ENCODE measurements around the gene CNBD2.
"Not testable (repeated sequence)": the region's sequence is repeated elsewhere in the genome, so short reads cannot be mapped to it uniquely, and the experiment has no call there.

The CNBD2 gene

DNA sequence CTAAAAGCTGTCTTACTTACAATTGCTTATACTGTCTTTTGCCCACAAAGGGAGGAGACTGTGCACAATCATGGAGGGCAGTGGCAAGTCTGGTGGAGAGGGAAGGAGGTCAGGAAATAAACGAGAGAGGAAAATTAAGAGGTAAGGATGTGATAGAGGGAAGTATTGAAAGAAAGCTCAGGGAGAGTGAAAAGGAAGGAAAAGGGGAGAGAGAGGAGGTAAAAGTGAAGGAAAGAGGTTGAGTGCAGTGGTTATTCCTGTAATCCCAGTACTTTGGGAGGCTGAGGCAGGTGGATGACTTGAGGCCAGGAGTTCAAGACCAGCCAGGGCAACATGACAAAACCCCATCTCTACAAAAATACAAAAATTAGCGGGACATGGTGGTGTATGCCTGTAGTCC is 103.5 kb downstream of the CNBD2 start:
- H4K8ac ChIP-seq (ENCODE audit: low read depth, low read length), result no peak overlapping the region
- no peak overlapping the region for H2BK15ac ChIP-seq (ENCODE audit: low read length)
- DNase-seq (ENCODE audit: low spot score), result no peak
- WGBS, 2 donors (ENCODE audit: extremely low coverage in 2 of 2, insufficient read length in 2 of 2, insufficient replicate concordance in 1 of 2), result 100% methylated on average over 1 of the region's 2 CpGs
- H3K27ac ChIP-seq (replicated peaks; ENCODE audit: low read length), result no peak overlapping the region
- H4K91ac ChIP-seq (ENCODE audit: low read depth, low read length, poor library complexity), result no peak overlapping the region
- no peak overlapping the region for H3K9ac ChIP-seq (ENCODE audit: low read depth, low read length, poor library complexity)
- H2AFZ ChIP-seq (ENCODE audit: low read length), result peak overlapping the region; percentile 2
- H2BK120ac ChIP-seq (ENCODE audit: low read depth, low read length), result no peak overlapping the region
- H3K36me3 ChIP-seq (replicated peaks in 1 of 2; ENCODE audit: control insufficient read depth in 2 of 2, insufficient read depth in 2 of 2, low read length in 2 of 2), result no peaks in the 10 kb centered on the region
- no peak overlapping the region for H3K4me2 ChIP-seq (ENCODE audit: insufficient read depth, low read length, poor library complexity, severe bottlenecking)
- H2BK12ac ChIP-seq (ENCODE audit: low read length), result no peak overlapping the region
- no peak overlapping the region for H2AK5ac ChIP-seq (ENCODE audit: low read depth, low read length)
- no peaks in the 10 kb centered on the region for H3K79me1 ChIP-seq (ENCODE audit: low read depth, low read length)
- H3K27me3 ChIP-seq (ENCODE audit: control insufficient read depth in 3 of 3, insufficient read depth in 3 of 3, low read depth in 1 of 3, low read length in 3 of 3), result no peaks in the 10 kb centered on the region
- H3K4me1 ChIP-seq (ENCODE audit: control insufficient read depth in 2 of 2, insufficient read depth in 1 of 2, low read depth in 1 of 2, low read length in 2 of 2), result peaks cover 6 to 12% of the 10 kb centered on the region in 2 donors
- no peak overlapping the region for H3K14ac ChIP-seq (ENCODE audit: low read length)
- no peak overlapping the region for H3K23ac ChIP-seq (ENCODE audit: low read depth, low read length, poor library complexity)
- no peaks in the 10 kb centered on the region for H3K9me3 ChIP-seq (replicated peaks in 1 of 2; ENCODE audit: control insufficient read depth in 2 of 2, insufficient read depth in 1 of 2, low read depth in 1 of 2, low read length in 2 of 2)
- H3K18ac ChIP-seq (ENCODE audit: low read length), result no peak overlapping the region
- no peak overlapping the region for H2BK5ac ChIP-seq (ENCODE audit: low read length)
- H3K4me3 ChIP-seq (ENCODE audit: low read length in 2 of 2), result no peak overlapping the region
- H3K4ac ChIP-seq (ENCODE audit: low read length), result no peak overlapping the region

DNA sequence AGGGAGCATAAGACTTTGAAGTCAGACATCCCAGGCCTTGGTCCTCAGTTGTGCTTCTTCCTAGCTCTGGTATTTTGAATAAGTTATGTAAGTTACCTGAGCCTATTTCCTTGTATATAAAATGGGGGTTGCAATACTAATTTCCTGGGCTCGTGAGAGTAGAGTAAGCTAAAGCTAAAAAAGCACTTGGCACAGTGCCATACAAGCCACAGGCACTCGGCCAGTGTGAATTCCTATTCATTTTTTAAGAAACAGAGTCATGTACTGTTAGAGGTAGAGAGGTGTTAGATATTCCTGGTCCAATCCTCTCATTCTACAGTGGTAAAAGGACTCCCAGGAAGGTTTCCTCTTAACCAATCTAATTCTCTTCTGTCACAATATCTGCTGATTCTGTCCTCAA is 106.6 kb downstream of the CNBD2 start:
- Histone ChIP-seq H2BK12ac (ENCODE audit: low read length) (no peak overlapping the region), H3K79me1 (ENCODE audit: low read depth, low read length) (no peaks in the 10 kb centered on the region), H3K4me3 (ENCODE audit: low read length in 2 of 2) (no peak overlapping the region), H3K27ac (replicated peaks; ENCODE audit: low read length) (no peak overlapping the region), H2BK15ac (ENCODE audit: low read length) (no peak overlapping the region), H2AK5ac (ENCODE audit: low read depth, low read length) (no peak overlapping the region), H3K4me1 (ENCODE audit: control insufficient read depth in 2 of 2, insufficient read depth in 1 of 2, low read depth in 1 of 2, low read length in 2 of 2) (peaks cover 6 to 10% of the 10 kb centered on the region in 2 donors), H2BK120ac (ENCODE audit: low read depth, low read length) (no peak overlapping the region), H3K27me3 (ENCODE audit: control insufficient read depth in 3 of 3, insufficient read depth in 3 of 3, low read depth in 1 of 3, low read length in 3 of 3) (no peaks in the 10 kb centered on the region), H3K14ac (ENCODE audit: low read length) (no peak overlapping the region), H2AFZ (ENCODE audit: low read length) (no peak overlapping the region), H4K91ac (ENCODE audit: low read depth, low read length, poor library complexity) (no peak overlapping the region), H4K8ac (ENCODE audit: low read depth, low read length) (no peak overlapping the region), H2BK5ac (ENCODE audit: low read length) (no peak overlapping the region), H3K18ac (ENCODE audit: low read length) (no peak overlapping the region), H3K4ac (ENCODE audit: low read length) (no peak overlapping the region), H3K9me3 (replicated peaks in 1 of 2; ENCODE audit: control insufficient read depth in 2 of 2, insufficient read depth in 1 of 2, low read depth in 1 of 2, low read length in 2 of 2) (peaks cover 0 to 6% of the 10 kb centered on the region in 2 donors), H3K9ac (ENCODE audit: low read depth, low read length, poor library complexity) (no peak overlapping the region), H3K23ac (ENCODE audit: low read depth, low read length, poor library complexity) (no peak overlapping the region), H3K4me2 (ENCODE audit: insufficient read depth, low read length, poor library complexity, severe bottlenecking) (no peak overlapping the region), H3K36me3 (replicated peaks in 1 of 2; ENCODE audit: control insufficient read depth in 2 of 2, insufficient read depth in 2 of 2, low read length in 2 of 2) (no peaks in the 10 kb centered on the region)
- no CpG with 5 or more reads among the region's 2 CpGs for WGBS, 2 donors (ENCODE audit: extremely low coverage in 2 of 2, insufficient read length in 2 of 2, insufficient replicate concordance in 1 of 2)
- DNase-seq (ENCODE audit: low spot score), result no peak

DNA sequence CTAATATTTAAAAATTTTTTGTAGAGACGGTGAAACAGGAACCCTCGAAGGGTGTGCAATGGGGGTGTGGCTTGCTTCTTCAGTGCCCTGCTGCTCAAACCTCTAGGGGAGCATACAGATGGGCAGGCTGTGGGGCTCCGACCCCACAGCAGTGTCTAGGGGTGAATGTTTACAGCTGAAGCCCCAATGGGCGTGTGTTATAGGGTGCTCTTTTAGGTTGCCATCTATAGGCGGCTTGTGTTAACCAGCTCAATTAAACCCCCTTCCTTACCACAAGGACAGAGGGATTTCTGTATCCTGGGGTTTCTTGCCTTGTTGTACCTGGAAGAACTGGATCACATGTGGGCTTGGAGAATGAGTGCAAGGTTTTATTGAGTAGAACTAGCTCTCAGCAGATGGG is 109.4 kb downstream of the CNBD2 start:
- not testable (repeated sequence) for H3K4me3 ChIP-seq (ENCODE audit: low read length in 2 of 2); H3K9me3 ChIP-seq (replicated peaks in 1 of 2; ENCODE audit: control insufficient read depth in 2 of 2, insufficient read depth in 1 of 2, low read depth in 1 of 2, low read length in 2 of 2); H3K23ac ChIP-seq (ENCODE audit: low read depth, low read length, poor library complexity); H3K27ac ChIP-seq (replicated peaks; ENCODE audit: low read length); H3K36me3 ChIP-seq (replicated peaks in 1 of 2; ENCODE audit: control insufficient read depth in 2 of 2, insufficient read depth in 2 of 2, low read length in 2 of 2); H3K18ac ChIP-seq (ENCODE audit: low read length); H2AK5ac ChIP-seq (ENCODE audit: low read depth, low read length); H3K79me1 ChIP-seq (ENCODE audit: low read depth, low read length); H2BK15ac ChIP-seq (ENCODE audit: low read length); H3K4me2 ChIP-seq (ENCODE audit: insufficient read depth, low read length, poor library complexity, severe bottlenecking); H3K4ac ChIP-seq (ENCODE audit: low read length); H2BK120ac ChIP-seq (ENCODE audit: low read depth, low read length); H2BK12ac ChIP-seq (ENCODE audit: low read length); H4K8ac ChIP-seq (ENCODE audit: low read depth, low read length); H4K91ac ChIP-seq (ENCODE audit: low read depth, low read length, poor library complexity); H2AFZ ChIP-seq (ENCODE audit: low read length); H3K4me1 ChIP-seq (ENCODE audit: control insufficient read depth in 2 of 2, insufficient read depth in 1 of 2, low read depth in 1 of 2, low read length in 2 of 2); DNase-seq (ENCODE audit: low spot score); H3K27me3 ChIP-seq (ENCODE audit: control insufficient read depth in 3 of 3, insufficient read depth in 3 of 3, low read depth in 1 of 3, low read length in 3 of 3); H3K14ac ChIP-seq (ENCODE audit: low read length); H2BK5ac ChIP-seq (ENCODE audit: low read length); H3K9ac ChIP-seq (ENCODE audit: low read depth, low read length, poor library complexity)
- no CpG with 5 or more reads among the region's 5 CpGs for WGBS, 2 donors (ENCODE audit: extremely low coverage in 2 of 2, insufficient read length in 2 of 2, insufficient replicate concordance in 1 of 2)

DNA sequence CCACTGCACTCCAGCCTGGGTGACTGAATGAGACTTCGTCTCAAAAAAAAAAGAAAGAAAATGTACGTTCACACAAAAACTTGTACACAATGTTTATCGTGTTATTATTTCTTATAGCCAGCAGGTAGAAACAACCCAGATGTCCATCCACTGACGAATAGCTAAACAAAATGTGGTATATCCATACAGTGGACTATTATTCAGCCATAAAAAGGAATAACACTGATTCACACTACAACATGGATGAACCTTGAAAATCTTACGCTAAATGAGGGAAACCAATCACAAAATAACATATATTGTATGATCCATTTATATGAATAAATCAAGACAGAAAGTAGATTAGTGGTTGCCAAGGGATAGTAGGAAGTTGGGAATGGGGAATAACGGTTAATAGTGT is 111.1 kb downstream of the CNBD2 start:
- H3K27me3 ChIP-seq (ENCODE audit: control insufficient read depth in 3 of 3, insufficient read depth in 3 of 3, low read depth in 1 of 3, low read length in 3 of 3), result no peaks in the 10 kb centered on the region
- H3K4me2 ChIP-seq (ENCODE audit: insufficient read depth, low read length, poor library complexity, severe bottlenecking), result no peak overlapping the region
- no peak overlapping the region for H4K91ac ChIP-seq (ENCODE audit: low read depth, low read length, poor library complexity)
- no peaks in the 10 kb centered on the region for H3K79me1 ChIP-seq (ENCODE audit: low read depth, low read length)
- peaks cover 0 to 2% of the 10 kb centered on the region in 2 donors for H3K4me1 ChIP-seq (ENCODE audit: control insufficient read depth in 2 of 2, insufficient read depth in 1 of 2, low read depth in 1 of 2, low read length in 2 of 2)
- H2BK15ac ChIP-seq (ENCODE audit: low read length), result no peak overlapping the region
- no peak overlapping the region for H2AK5ac ChIP-seq (ENCODE audit: low read depth, low read length)
- no peak overlapping the region for H2BK120ac ChIP-seq (ENCODE audit: low read depth, low read length)
- H3K9me3 ChIP-seq (replicated peaks in 1 of 2; ENCODE audit: control insufficient read depth in 2 of 2, insufficient read depth in 1 of 2, low read depth in 1 of 2, low read length in 2 of 2), result peaks cover 0 to 9% of the 10 kb centered on the region in 2 donors
- no CpG with 5 or more reads among the region's 6 CpGs for WGBS, 2 donors (ENCODE audit: extremely low coverage in 2 of 2, insufficient read length in 2 of 2, insufficient replicate concordance in 1 of 2)
- H2AFZ ChIP-seq (ENCODE audit: low read length), result no peak overlapping the region
- no peak overlapping the region for H3K14ac ChIP-seq (ENCODE audit: low read length)
- no peak overlapping the region for H3K9ac ChIP-seq (ENCODE audit: low read depth, low read length, poor library complexity)
- no peak overlapping the region for H3K4me3 ChIP-seq (ENCODE audit: low read length in 2 of 2)
- no peak overlapping the region for H3K23ac ChIP-seq (ENCODE audit: low read depth, low read length, poor library complexity)
- H3K4ac ChIP-seq (ENCODE audit: low read length), result no peak overlapping the region
- no peak overlapping the region for H2BK12ac ChIP-seq (ENCODE audit: low read length)
- no peak overlapping the region for H4K8ac ChIP-seq (ENCODE audit: low read depth, low read length)
- H3K36me3 ChIP-seq (replicated peaks in 1 of 2; ENCODE audit: control insufficient read depth in 2 of 2, insufficient read depth in 2 of 2, low read length in 2 of 2), result no peaks in the 10 kb centered on the region
- no peak overlapping the region for H3K18ac ChIP-seq (ENCODE audit: low read length)
- H2BK5ac ChIP-seq (ENCODE audit: low read length), result no peak overlapping the region
- DNase-seq (ENCODE audit: low spot score), result no peak
- H3K27ac ChIP-seq (replicated peaks; ENCODE audit: low read length), result no peak overlapping the region

Data from neuronal stem cell (in vitro differentiated cells).